ENCODE measurements around the gene C19orf25.

C19orf25 gene

GRCh38 chr19:1512671-1513498, 33.9 kb upstream of the C19orf25 start, which contains the start of gene ADAMTSL5:
ADAMTSL5 (minus strand) TSS chr19:1513019; CDS start chr19:1510943, 2,076 bp downstream.
- peak within 1 kb of the TSS; percentile 45 for H3K4me3 ChIP-seq (replicated peaks; ENCODE audit: low read depth, low read length)
- TF ChIP-seq CTCF (IDR thresholded peaks at IDR 0.05; ENCODE audit: low read depth, low read length, missing control alignments): no peak

GRCh38 chr19:1511318-1512317, 32.6 kb upstream of the C19orf25 start:
- TF ChIP-seq CTCF (IDR thresholded peaks at IDR 0.05; ENCODE audit: low read depth, low read length, missing control alignments): no peak
- H3K4me3 ChIP-seq (replicated peaks; ENCODE audit: low read depth, low read length): no peak overlapping the region
- no peak for DNase-seq (ENCODE audit: extremely low read depth, low read depth)

More at GRCh38 chr19:1512671-1513498, 33.9 kb upstream of the C19orf25 start, which contains the start of gene ADAMTSL5:
- DNase-seq (ENCODE audit: extremely low read depth, low read depth): no peak

- no peak overlapping the region for H3K4me3 ChIP-seq (replicated peaks; ENCODE audit: low read depth, low read length)
- no peak for TF ChIP-seq CTCF (IDR thresholded peaks at IDR 0.05; ENCODE audit: low read depth, low read length, missing control alignments)
- DNase-seq (ENCODE audit: extremely low read depth, low read depth): no peak
Observed at GRCh38 chr19:1510807-1511206, 31.8 kb upstream of the C19orf25 start.

GRCh38 chr19:1510442-1510806, 31.4 kb upstream of the C19orf25 start:
- no peak for TF ChIP-seq CTCF (IDR thresholded peaks at IDR 0.05; ENCODE audit: low read depth, low read length, missing control alignments)
- DNase-seq (ENCODE audit: extremely low read depth, low read depth): no peak
- no peak overlapping the region for H3K4me3 ChIP-seq (replicated peaks; ENCODE audit: low read depth, low read length)

GRCh38 chr19:1509602-1510441, 30.8 kb upstream of the C19orf25 start:
- TF ChIP-seq CTCF (IDR thresholded peaks at IDR 0.05; ENCODE audit: low read depth, low read length, missing control alignments): no peak
- H3K4me3 ChIP-seq (replicated peaks; ENCODE audit: low read depth, low read length): no peak overlapping the region
- no peak for DNase-seq (ENCODE audit: extremely low read depth, low read depth)

- DNase-seq (ENCODE audit: extremely low read depth, low read depth): no peak
- TF ChIP-seq CTCF (IDR thresholded peaks at IDR 0.05; ENCODE audit: low read depth, low read length, missing control alignments): no peak
- 0 out of 2 replicates have a peak overlapping the region, but pooled peaks have one; percentile 7 for H3K4me3 ChIP-seq (replicated peaks; ENCODE audit: low read depth, low read length)
Observed at GRCh38 chr19:1508507-1508856, 29.5 kb upstream of the C19orf25 start.
